H9 (cell line): ENCODE results near the gene KY. TPM values are rescaled to one million over a fixed set of nuclear protein-coding genes. Genes with fewer than 3 reads are reported as not detected.

Experiments used
- DNase-seq: peaks from one replicate; pipeline ENCODE4 v3.0.0-alpha.2; 2017
- H2AFZ ChIP-seq: one replicate; pipeline ENCODE4 v1.6.1; 2013; ENCODE audit warnings: mild to moderate bottlenecking, low read length, control low read depth, moderate library complexity
- H2AK5ac ChIP-seq: 2 replicates; pipeline ENCODE4 v1.6.1; 2013; ENCODE audit warnings: low read length, control low read depth, mixed read lengths; ENCODE audit not compliant: insufficient read length
- H2BK120ac ChIP-seq: one replicate; pipeline ENCODE4 v1.6.1; 2013; ENCODE audit warnings: low read depth, mild to moderate bottlenecking, low read length, control low read depth, inconsistent platforms; ENCODE audit not compliant: poor library complexity, severe bottlenecking
- H2BK12ac ChIP-seq: 2 replicates; pipeline ENCODE4 v1.6.1; 2013; ENCODE audit warnings: low read length, control low read depth, mixed read lengths, low read depth; ENCODE audit not compliant: insufficient read length
- H2BK15ac ChIP-seq: 2 replicates; pipeline ENCODE4 v1.6.1; 2013; ENCODE audit warnings: low read depth, low read length, control low read depth
- H2BK20ac ChIP-seq: one replicate; pipeline ENCODE4 v1.6.1; 2013; ENCODE audit warnings: low read depth, mild to moderate bottlenecking, low read length, control low read depth, inconsistent platforms; ENCODE audit not compliant: poor library complexity, severe bottlenecking
- H2BK5ac ChIP-seq: 2 replicates; pipeline ENCODE4 v1.6.1; 2013; ENCODE audit warnings: low read length, control low read depth, mixed read lengths; ENCODE audit not compliant: insufficient read length
- H3K14ac ChIP-seq: 2 replicates; pipeline ENCODE4 v1.6.1; 2013; ENCODE audit warnings: low read length, control low read depth; ENCODE audit not compliant: insufficient read depth
- H3K18ac ChIP-seq: 2 replicates; pipeline ENCODE4 v1.6.1; 2013; ENCODE audit warnings: low read depth, mild to moderate bottlenecking, mixed read lengths, low read length, control low read depth; ENCODE audit not compliant: insufficient read length
- H3K23ac ChIP-seq: 2 replicates; pipeline ENCODE4 v1.6.1; 2013; ENCODE audit warnings: low read length, control low read depth, mixed read lengths, low read depth; ENCODE audit not compliant: insufficient read length
- H3K23me2 ChIP-seq: 2 replicates; pipeline ENCODE4 v1.6.1; 2013; ENCODE audit warnings: low read depth, mild to moderate bottlenecking, mixed read lengths, low read length, control low read depth; ENCODE audit not compliant: insufficient read length, poor library complexity, severe bottlenecking
- H3K27ac ChIP-seq: 2 replicates; pipeline ENCODE4 v1.5.1; 2013; ENCODE audit warnings: low read length, control low read depth, mixed read lengths, low read depth; ENCODE audit not compliant: insufficient read length
- H3K27me3 ChIP-seq: 2 replicates; pipeline ENCODE4 v1.6.1; 2013; ENCODE audit warnings: low read length, control low read depth, inconsistent platforms; ENCODE audit not compliant: insufficient read depth
- H3K4ac ChIP-seq: 2 replicates; pipeline ENCODE4 v1.6.1; 2013; ENCODE audit warnings: low read depth, mild to moderate bottlenecking, control low read depth, inconsistent platforms, low read length, moderate library complexity
- H3K4me1 ChIP-seq: 2 replicates; pipeline ENCODE4 v1.6.1; 2013; ENCODE audit warnings: low read length, control low read depth, inconsistent platforms; ENCODE audit not compliant: insufficient read depth
- H3K4me2 ChIP-seq: 2 replicates; pipeline ENCODE4 v1.6.1; 2013; ENCODE audit warnings: low read length, control low read depth, mixed read lengths; ENCODE audit not compliant: insufficient read length, insufficient read depth
- H3K56ac ChIP-seq: 2 replicates; pipeline ENCODE4 v1.6.1; 2013; ENCODE audit warnings: low read depth, mild to moderate bottlenecking, mixed read lengths, low read length, control low read depth; ENCODE audit not compliant: insufficient read length
- H3K79me1 ChIP-seq: 2 replicates; pipeline ENCODE4 v1.6.1; 2013; ENCODE audit warnings: low read depth, mild to moderate bottlenecking, moderate library complexity, low read length, control low read depth, inconsistent platforms; ENCODE audit not compliant: insufficient read depth, poor library complexity, severe bottlenecking
- H3K79me2 ChIP-seq: 2 replicates; pipeline ENCODE4 v1.6.1; 2013; ENCODE audit warnings: low read length, control low read depth, inconsistent platforms; ENCODE audit not compliant: insufficient read depth
- H3K9ac ChIP-seq: 2 replicates; pipeline ENCODE4 v1.6.1; 2013; ENCODE audit warnings: low read length, control low read depth, mixed read lengths; ENCODE audit not compliant: insufficient read length; ENCODE audit errors: extremely low read depth
- H3K9me3 ChIP-seq: one replicate; pipeline ENCODE4 v1.6.1; 2013; ENCODE audit warnings: low read depth, low read length, inconsistent platforms; ENCODE audit not compliant: control insufficient read depth
- H3T11ph ChIP-seq: one replicate; pipeline ENCODE4 v1.6.1; 2013; ENCODE audit warnings: mild to moderate bottlenecking, low read length, control low read depth, inconsistent platforms
- H4K20me1 ChIP-seq: one replicate; pipeline ENCODE4 v1.6.1; 2013; ENCODE audit not compliant: control insufficient read depth, insufficient read length, insufficient read depth
- H4K5ac ChIP-seq: 2 replicates; pipeline ENCODE4 v1.6.1; 2013; ENCODE audit warnings: low read depth, mild to moderate bottlenecking, mixed read lengths, low read length, control low read depth; ENCODE audit not compliant: insufficient read length
- H4K8ac ChIP-seq: replicated peaks from 2 replicates; pipeline ENCODE4 v1.6.1; 2013; ENCODE audit warnings: low read length, control low read depth, mixed read lengths, low read depth; ENCODE audit not compliant: insufficient read length
- H4K91ac ChIP-seq: 2 replicates; pipeline ENCODE4 v1.6.1; 2013; ENCODE audit warnings: low read depth, mild to moderate bottlenecking, moderate library complexity, mixed read lengths, low read length, control low read depth; ENCODE audit not compliant: insufficient read length
- H3K27ac Mint-ChIP-seq, 3 experiments: 2 replicates in 2 of 3; 3 replicates in 1 of 3; pipeline ENCODE4 v1.8.0; 2020 to 2021; ENCODE audit warnings: mixed read lengths in 3 of 3, mild to moderate bottlenecking in 1 of 3, moderate library complexity in 1 of 3
- H3K27me3 Mint-ChIP-seq: 2 replicates; pipeline ENCODE4 v1.8.0; 2021; ENCODE audit warnings: low read depth, mild to moderate bottlenecking, moderate library complexity, mixed read lengths
- H3K36me3 Mint-ChIP-seq, 3 experiments: 2 replicates in 2 of 3; 3 replicates in 1 of 3; pipeline ENCODE4 v1.8.0; 2020 to 2021; ENCODE audit warnings: low read depth in 3 of 3, mixed read lengths in 3 of 3; ENCODE audit not compliant: insufficient read depth in 1 of 3
- H3K4me1 Mint-ChIP-seq, 2 experiments: 2 replicates each; pipeline ENCODE4 v1.8.0; 2020; ENCODE audit warnings: mixed read lengths in 2 of 2
- H3K4me3 Mint-ChIP-seq, 2 experiments: 2 replicates in 1 of 2; 3 replicates in 1 of 2; pipeline ENCODE4 v1.8.0; 2020 to 2021; ENCODE audit warnings: mild to moderate bottlenecking in 2 of 2, mixed read lengths in 2 of 2, moderate library complexity in 1 of 2
- H3K9me3 Mint-ChIP-seq, 2 experiments: 2 replicates in 1 of 2; 3 replicates in 1 of 2; pipeline ENCODE4 v1.8.0; 2020; ENCODE audit warnings: mild to moderate bottlenecking in 2 of 2, mixed read lengths in 2 of 2, moderate library complexity in 1 of 2
- CTCF ChIP-seq: fragments of 200-600 bp; sonication (generic); conservative IDR thresholded peaks from 3 replicates; pipeline ENCODE4 v1.8.0; 2021; ENCODE audit warnings: antibody characterized with exemption, mild to moderate bottlenecking
- WGBS: extraction: QIAGEN DNeasy Blood & Tissue Kit; methylation state at CpG from one replicate; pipeline ENCODE4 v1.1.7; 2013; ENCODE audit warnings: missing lambda C conversion rate, low lambda C conversion rate, mixed read lengths; ENCODE audit not compliant: insufficient read length; ENCODE audit errors: extremely low coverage; 5-methylcytosine and 5-hydroxymethylcytosine counted together
- total RNA-seq: library from RNA; stranded (reverse); gene quantifications from 2 replicates; pipeline ENCODE4 v1.2.1, GENCODE V29; 2021

Gene KY
- total RNA-seq, 1 experiment from 2014 or later, result not detected

- Histone ChIP-seq H4K5ac (no peak overlapping the region), H3K79me1 (no peaks in the 10 kb centered on the region), H4K8ac (no peak overlapping the region), H3K23ac (no peak overlapping the region), H3K18ac (no peak overlapping the region), H2BK5ac (no peak overlapping the region), H3K27ac (no peak overlapping the region), H3T11ph (no peak overlapping the region), H2BK12ac (no peak overlapping the region), H3K4ac (no peak overlapping the region), H2AFZ (no peak overlapping the region), H2BK20ac (no peak overlapping the region), H3K56ac (no peak overlapping the region), H3K9me3 (no peaks in the 10 kb centered on the region), H3K79me2 (no peaks in the 10 kb centered on the region), H3K4me2 (no peak overlapping the region), H3K14ac (no peak overlapping the region), H2AK5ac (no peak overlapping the region), H3K9ac (no peak overlapping the region), H3K4me1 (peaks cover 1% of the 10 kb centered on the region; the same call in 1 of the 2 replicates), H3K23me2 (no peaks in the 10 kb centered on the region), H3K27me3 (peaks cover 40% of the 10 kb centered on the region; the same call in 1 of the 2 replicates), H2BK120ac (no peak overlapping the region), H4K20me1 (no peaks in the 10 kb centered on the region), H2BK15ac (no peak overlapping the region), H4K91ac (no peak overlapping the region)
- Mint-ChIP-seq H3K9me3 (no peaks in the 10 kb centered on the region), H3K36me3 (no peaks in the 10 kb centered on the region), H3K4me3 (no peak overlapping the region), H3K27me3 (peaks cover 97% of the 10 kb centered on the region), H3K4me1 (peaks cover 11 to 21% of the 10 kb centered on the region in 2 experiments), H3K27ac (no peak overlapping the region)
- TF ChIP-seq CTCF, result no peak
- no CpG with 5 or more reads among the region's 5 CpGs for WGBS
- DNase-seq, result no peak
Observed at GRCh38 chr3:134645515-134645914, 5.3 kb downstream of the KY start.
